HEK293 (cell line): ENCODE results near the gene UBE2E1.

Experiments
- CTCF ChIA-PET: fragments of 350-600 bp; formaldehyde crosslinking; extraction: SDS; loops from one replicate; lab custom pipeline; 2021; ENCODE audit warnings: antibody characterized with exemption; lab: Yijun Ruan, JAX
- POLR2A ChIA-PET: fragments of 300-600 bp; formaldehyde crosslinking; extraction: SDS; loops from one replicate; lab custom pipeline; 2020; ENCODE audit warnings: antibody characterized with exemption, inconsistent platforms; lab: Yijun Ruan, JAX
- H3K27ac ChIP-seq: fragments of 200-500 bp; sonication (Bioruptor generic); 2 replicates; pipeline ENCODE4 v1.5.1; 2014; ENCODE audit warnings: low read depth, low read length, control low read depth, inconsistent platforms; ENCODE audit errors: extremely low read depth
- H3K36me3 ChIP-seq, 2 experiments: fragments of 200-500 bp in 1 of 2; sonication (Bioruptor generic) in 1 of 2; 1 replicate in 1 of 2; 2 replicates in 1 of 2; pipeline ENCODE4 v1.5.1; 2014 to 2017; ENCODE audit warnings: inconsistent platforms in 2 of 2, low read length in 2 of 2; ENCODE audit not compliant: control insufficient read depth in 2 of 2, insufficient read depth in 1 of 2
- H3K4me1 ChIP-seq: fragments of 200-500 bp; sonication (Bioruptor generic); 2 replicates; pipeline ENCODE4 v1.5.1; 2014; ENCODE audit warnings: mild to moderate bottlenecking, low read length, inconsistent platforms; ENCODE audit not compliant: control insufficient read depth, insufficient read depth
- H3K4me3 ChIP-seq: 2 replicates; pipeline ENCODE4 v1.5.1; 2011; ENCODE audit warnings: low read depth, mild to moderate bottlenecking, control low read depth, low read length, moderate library complexity
- H3K9me3 ChIP-seq: fragments of 200-500 bp; sonication (Bioruptor generic); 2 replicates; pipeline ENCODE4 v1.5.1; 2014; ENCODE audit warnings: low read depth, low read length, inconsistent platforms; ENCODE audit not compliant: control insufficient read depth, insufficient read depth
- CTCF ChIP-seq: fragments of 450-650 bp; formaldehyde crosslinking; IDR thresholded peaks from 2 replicates; pipeline ENCODE4 v1.5.1; 2016; ENCODE audit warnings: missing biosample characterization, missing genetic modification characterization
- PATZ1 ChIP-seq: fragments of 450-650 bp; formaldehyde crosslinking; IDR thresholded peaks from 2 replicates; pipeline ENCODE4 v1.5.1; 2016; ENCODE audit warnings: missing biosample characterization, missing genetic modification characterization
- PBX3 ChIP-seq: sonication (generic); formaldehyde crosslinking; IDR thresholded peaks from 2 replicates; pipeline ENCODE4 v1.8.1; 2022; ENCODE audit warnings: mild to moderate bottlenecking, moderate library complexity, missing genetic modification reagents
- RBAK ChIP-seq: fragments of 450-650 bp; formaldehyde crosslinking; IDR thresholded peaks from 2 replicates; pipeline ENCODE4 v1.5.1; 2016; ENCODE audit warnings: missing biosample characterization, missing genetic modification characterization
- ZBTB17 ChIP-seq: fragments of 450-650 bp; formaldehyde crosslinking; IDR thresholded peaks from 2 replicates; pipeline ENCODE4 v1.5.1; 2016; ENCODE audit warnings: missing biosample characterization, missing genetic modification characterization
- ZNF311 ChIP-seq: fragments of 450-650 bp; formaldehyde crosslinking; IDR thresholded peaks from 2 replicates; pipeline ENCODE4 v1.5.1; 2017; ENCODE audit warnings: missing biosample characterization, missing genetic modification characterization, borderline replicate concordance
- ZNF362 ChIP-seq: fragments of 450-650 bp; formaldehyde crosslinking; IDR thresholded peaks from 2 replicates; pipeline ENCODE4 v1.5.1; 2016; ENCODE audit warnings: missing biosample characterization, missing genetic modification characterization
- ZNF366 ChIP-seq: fragments of 450-650 bp; formaldehyde crosslinking; conservative IDR thresholded peaks from 2 replicates; pipeline ENCODE4 v1.5.1; 2016; ENCODE audit warnings: missing biosample characterization, missing genetic modification characterization
- ZNF513 ChIP-seq: fragments of 450-650 bp; IDR thresholded peaks from 2 replicates; pipeline ENCODE4 v1.5.1; 2018; ENCODE audit warnings: missing biosample characterization, missing genetic modification characterization
- ZNF654 ChIP-seq: fragments of 450-650 bp; formaldehyde crosslinking; IDR thresholded peaks from 2 replicates; pipeline ENCODE4 v1.5.1; 2016; ENCODE audit warnings: low read depth, missing biosample characterization, missing genetic modification characterization

The UBE2E1 gene

GRCh38 chr3:23926246-23926645 is 120.5 kb downstream of the UBE2E1 start:
- ChIA-PET POLR2A (interaction anchor here (1.2 kb wide), 1 partner anchor 9 kb away, joined by 14 read pairs; the partner anchor contains the start of genes NKIRAS1 and RPL15), CTCF (interaction anchor here (0.8 kb wide), 1 partner anchor 9 kb away, joined by 3 read pairs; no protein-coding TSS in a partner anchor)
- H3K27ac ChIP-seq: no peak overlapping the region
- H3K36me3 ChIP-seq: peaks cover 3 to 5% of the 10 kb centered on the region in 2 experiments; a peak in 2 of 3 replicates
- TF ChIP-seq ZNF311 (no peak), ZNF366 (0 out of 2 replicates have a peak, but pooled peaks have one; percentile 28), ZNF513 (tag by site-specific recombination) (peak; percentile 79)
- TF ChIP-seq, all 188 proteins: peak for 2
- Histone ChIP-seq H3K4me3 (no peak overlapping the region), H3K9me3 (no peaks in the 10 kb centered on the region), H3K4me1 (no peaks in the 10 kb centered on the region)

GRCh38 chr3:23926736-23927135 is 121.0 kb downstream of the UBE2E1 start:
- ChIA-PET CTCF (interaction anchor here (0.6 to 0.8 kb wide), 2 partner anchors 8 to 78 kb away, joined by 3 to 4 read pairs; no protein-coding TSS in a partner anchor), POLR2A (interaction anchor here (3.0 kb wide), 1 partner anchor 10 kb away, joined by 15 read pairs; the partner anchor contains the start of genes NKIRAS1 and RPL15)
- Histone ChIP-seq H3K36me3 (peaks cover 0 to under 1% of the 10 kb centered on the region in 2 experiments; a peak in 2 of 3 replicates), H3K9me3 (no peaks in the 10 kb centered on the region), H3K4me1 (no peaks in the 10 kb centered on the region), H3K4me3 (no peak overlapping the region)
- TF ChIP-seq CTCF (tag by site-specific recombination) (peak; percentile 22; the same call in 1 of the 2 replicates), RBAK (no peak)
- TF ChIP-seq, all 188 proteins: peak for 1
- no peak overlapping the region for H3K27ac ChIP-seq

- no peaks in the 10 kb centered on the region for H3K36me3 ChIP-seq
- H3K4me3 ChIP-seq: no peak overlapping the region
- TF ChIP-seq ZNF654 (tag by site-specific recombination): 0 out of 2 replicates have a peak, but pooled peaks have one; percentile 1
- TF ChIP-seq ZBTB17 (tag by site-specific recombination): peak; percentile 75
- peak; percentile 83 for TF ChIP-seq ZNF362 (tag by site-specific recombination)
- TF ChIP-seq PATZ1 (tag by site-specific recombination): no peak
- no peak for TF ChIP-seq PBX3 (CRISPR knock-in tag)
- TF ChIP-seq, all 188 proteins: peak for 3
- Histone ChIP-seq H3K4me1 (no peaks in the 10 kb centered on the region), H3K27ac (no peak overlapping the region), H3K9me3 (no peaks in the 10 kb centered on the region)
- ChIA-PET CTCF (interaction anchor here (0.6 kb wide), 1 partner anchor 1535 kb away, joined by 5 read pairs; no protein-coding TSS in a partner anchor), POLR2A (interaction anchor here (3.0 kb wide), 1 partner anchor 11 kb away, joined by 15 read pairs; the partner anchor contains the start of genes NKIRAS1 and RPL15)
These were observed 122.8 kb downstream of the UBE2E1 start for GRCh38 chr3:23928524-23928923.
